PC-3 (cell line): Measurements from ENCODE around the gene CXXC5. TPM values are rescaled to one million over a fixed set of nuclear protein-coding genes. Genes with fewer than 3 reads are reported as not detected.
A peak's percentile ranks its signal among the peaks of the same experiment; 100 is the strongest.

Experiments
- ATAC-seq: fragments of 200-7000 bp; cut with Tn5 transposase; 2 replicates; pipeline ENCODE4 v1.9.1; 2020; ENCODE audit warnings: mild to moderate bottlenecking, moderate library complexity
- BruUV-seq: library from RNA; stranded (reverse); fragments of 400-500 nt; replicated peaks from 2 replicates; lab custom pipeline; 2021; lab: Mats Ljungman, UMichigan
- CTCF ChIA-PET: fragments of 300-600 bp; sonication (Branson Sonifier 250); formaldehyde crosslinking; loops from one replicate; lab custom pipeline; 2022; ENCODE audit warnings: antibody characterized with exemption; lab: Charles Lee
- POLR2A ChIA-PET: fragments of 300-600 bp; sonication (Branson Sonifier 250); formaldehyde crosslinking; loops from one replicate; lab custom pipeline; 2022; ENCODE audit warnings: antibody characterized with exemption; ENCODE audit not compliant: unreplicated experiment; lab: Charles Lee
- DNase-seq: peaks from one replicate; pipeline ENCODE4 v3.0.0-alpha.2; 2015
- H2AFZ ChIP-seq: fragments of 300-600 bp; sonication (generic); 2 replicates; pipeline ENCODE4 v1.6.0; 2016; ENCODE audit warnings: antibody characterized with exemption, low read length
- H3F3A ChIP-seq: fragments of 300-600 bp; sonication (generic); one replicate; pipeline ENCODE4 v1.6.0; 2017; ENCODE audit warnings: antibody characterized with exemption, low read length, control low read depth, mild to moderate bottlenecking; ENCODE audit not compliant: unreplicated experiment
- H3K27ac ChIP-seq: fragments of 300-600 bp; sonication (generic); 2 replicates; pipeline ENCODE4 v1.5.1; 2016; ENCODE audit warnings: mild to moderate bottlenecking, low read length
- H3K27me3 ChIP-seq: fragments of 300-600 bp; sonication (generic); 2 replicates; pipeline ENCODE4 v1.6.1; 2016; ENCODE audit warnings: low read length, mixed read lengths
- H3K36me3 ChIP-seq: fragments of 300-600 bp; sonication (generic); 2 replicates; pipeline ENCODE4 v1.6.1; 2016; ENCODE audit warnings: low read depth, mixed run types, low read length, mixed read lengths
- H3K4me1 ChIP-seq: fragments of 300-600 bp; sonication (generic); 2 replicates; pipeline ENCODE4 v1.5.1; 2016; ENCODE audit warnings: low read length; ENCODE audit not compliant: insufficient read depth
- H3K4me2 ChIP-seq: fragments of 300-600 bp; sonication (generic); 2 replicates; pipeline ENCODE4 v1.6.0; 2016; ENCODE audit warnings: low read length
- H3K4me3 ChIP-seq: fragments of 300-600 bp; sonication (generic); 2 replicates; pipeline ENCODE4 v1.5.1; 2016; ENCODE audit warnings: mild to moderate bottlenecking, low read length, mixed read lengths
- H3K79me2 ChIP-seq: fragments of 300-600 bp; sonication (generic); 2 replicates; pipeline ENCODE4 v1.6.1; 2017; ENCODE audit warnings: low read length, mixed read lengths
- H3K9ac ChIP-seq: fragments of 300-600 bp; sonication (generic); 2 replicates; pipeline ENCODE4 v1.6.0; 2016; ENCODE audit warnings: mild to moderate bottlenecking, low read length
- H3K9me2 ChIP-seq: fragments of 300-600 bp; sonication (generic); replicated peaks from 2 replicates; pipeline ENCODE4 v1.6.1; 2016; ENCODE audit warnings: mixed run types, low read length, mixed read lengths
- H3K9me3 ChIP-seq: fragments of 300-600 bp; sonication (generic); 2 replicates; pipeline ENCODE4 v1.6.1; 2016; ENCODE audit warnings: low read length, mixed read lengths
- H4K20me1 ChIP-seq: fragments of 300-600 bp; sonication (generic); 2 replicates; pipeline ENCODE4 v1.6.1; 2016; ENCODE audit warnings: low read length, mixed read lengths
- CTCF ChIP-seq: fragments of 300-600 bp; sonication (generic); conservative IDR thresholded peaks from 2 replicates; pipeline ENCODE4 v1.5.1; 2017; ENCODE audit warnings: antibody characterized with exemption, low read depth, mild to moderate bottlenecking, low read length
- EZH2 ChIP-seq: fragments of 300-600 bp; sonication (generic); IDR thresholded peaks from one replicate; pipeline ENCODE4 v1.6.1; 2017; ENCODE audit warnings: antibody characterized with exemption, mild to moderate bottlenecking, low read length; ENCODE audit not compliant: unreplicated experiment
- EZH2phosphoT487 ChIP-seq: fragments of 300-600 bp; sonication (generic); IDR thresholded peaks from 2 replicates; pipeline ENCODE4 v1.6.1; 2018; ENCODE audit warnings: mild to moderate bottlenecking, antibody characterized with exemption, low read length, borderline replicate concordance
- intact Hi-C: fragments of 100-400 bp; cut with micrococcal nuclease; formaldehyde crosslinking; loops from 2 replicates; pipeline ENCODE4 v1.9.0; 2023
- total RNA-seq: library from RNA; depleted of rRNA; stranded (reverse); fragments of >200 nt; gene quantifications from 2 replicates; pipeline ENCODE4 v1.2.3, GENCODE V29; 2014

The CXXC5 gene
- total RNA-seq, 1 experiment from 2014 or later: 31.1 TPM

- no peaks in the 10 kb centered on the region for H3K36me3 ChIP-seq
- peak overlapping the region; percentile 83 for H3K27ac ChIP-seq
- no TSS peak for BruUV-seq
- no peaks in the 10 kb centered on the region for H3K27me3 ChIP-seq
- intact Hi-C loops: no loop called here
- peak overlapping the region; percentile 88 for H3K4me2 ChIP-seq
- peak overlapping the region; percentile 82; the same call in 1 of the 2 replicates for H2AFZ ChIP-seq
- no peak overlapping the region for H3K9ac ChIP-seq
- ChIA-PET CTCF (interaction anchor here (1.3 kb wide), 1 partner anchor 9 kb away, joined by 3 read pairs; the partner anchor contains the start of gene CXXC5), POLR2A (interaction anchor here (0.6 kb wide), 1 partner anchor 173 kb away, joined by 3 read pairs; no protein-coding TSS in a partner anchor)
- H3K9me3 ChIP-seq: no peaks in the 10 kb centered on the region
- no peak overlapping the region for H3K4me3 ChIP-seq
- no peak for DNase-seq
- H3K9me2 ChIP-seq: no peaks in the 10 kb centered on the region
- no peaks in the 10 kb centered on the region for H3K79me2 ChIP-seq
- no peaks in the 10 kb centered on the region for H3F3A ChIP-seq
- TF ChIP-seq CTCF (no peak), EZH2 (no peak), EZH2phosphoT487 (no peak)
- ATAC-seq: no peak
- no peaks in the 10 kb centered on the region for H4K20me1 ChIP-seq
- H3K4me1 ChIP-seq: peaks cover 54% of the 10 kb centered on the region
Measured at GRCh38 chr5:139638736-139639618, 9.2 kb upstream of the CXXC5 start.

- BruUV-seq: no TSS peak
- POLR2A ChIA-PET: no interaction called here
- no peaks in the 10 kb centered on the region for H3K79me2 ChIP-seq
- no peaks in the 10 kb centered on the region for H3K27me3 ChIP-seq
- no peak overlapping the region for H3K4me3 ChIP-seq
- DNase-seq (peak; percentile 63), ATAC-seq (no peak)
- no peak overlapping the region; the same call in 1 of the 2 replicates for H3K4me2 ChIP-seq
- no peak overlapping the region for H3K27ac ChIP-seq
- CTCF ChIA-PET: no interaction called here
- no peak overlapping the region for H3K9ac ChIP-seq
- no peaks in the 10 kb centered on the region for H3F3A ChIP-seq
- H4K20me1 ChIP-seq: no peaks in the 10 kb centered on the region
- H3K4me1 ChIP-seq: peaks cover 54% of the 10 kb centered on the region
- intact Hi-C loops: no loop called here
- no peak for TF ChIP-seq CTCF
- TF ChIP-seq EZH2: no peak
- TF ChIP-seq EZH2phosphoT487: no peak
- no peak overlapping the region for H2AFZ ChIP-seq
- H3K36me3 ChIP-seq: no peaks in the 10 kb centered on the region
- no peaks in the 10 kb centered on the region for H3K9me3 ChIP-seq
- H3K9me2 ChIP-seq: no peaks in the 10 kb centered on the region
Measured at GRCh38 chr5:139639619-139640380, 8.3 kb upstream of the CXXC5 start.
